DND-41 (cell line): ENCODE measurements around the gene SEPHS1.

Source experiments
- EZH2 ChIP-seq: IDR thresholded peaks from 3 replicates; pipeline ENCODE4 v1.6.1; 2012; ENCODE audit warnings: borderline replicate concordance, low read depth, mild to moderate bottlenecking, moderate library complexity, low read length, inconsistent platforms; ENCODE audit not compliant: severe bottlenecking
- TF ChIP-seq, protein P1 (sequence below): IDR thresholded peaks from 2 replicates; pipeline ENCODE4 v1.5.1; 2012; ENCODE audit warnings: borderline replicate concordance, low read length, moderate library complexity, mild to moderate bottlenecking; ENCODE audit not compliant: poor library complexity, severe bottlenecking; ENCODE audit errors: extremely low read depth

DNA sequence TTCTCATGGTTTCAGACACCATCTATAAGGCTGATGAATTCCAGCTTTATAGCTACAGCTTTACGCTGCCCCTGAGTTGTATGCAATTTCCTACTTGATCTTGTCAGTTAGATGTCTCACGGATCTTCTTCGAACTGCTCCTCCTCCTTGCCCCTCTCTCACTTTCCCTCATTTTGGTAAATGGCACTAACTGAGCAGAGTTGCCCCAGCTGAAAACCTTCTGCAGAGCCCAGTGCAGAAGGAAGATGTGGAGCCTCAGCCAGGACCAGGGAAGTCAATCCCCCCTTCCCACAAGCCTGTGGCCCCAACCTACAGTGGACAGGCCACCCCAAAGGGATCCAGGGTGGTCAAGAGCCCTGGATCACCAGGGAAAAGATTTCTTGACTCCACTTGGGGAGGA, 49.0 kb upstream of the SEPHS1 start:
- TF ChIP-seq, protein P1, sequence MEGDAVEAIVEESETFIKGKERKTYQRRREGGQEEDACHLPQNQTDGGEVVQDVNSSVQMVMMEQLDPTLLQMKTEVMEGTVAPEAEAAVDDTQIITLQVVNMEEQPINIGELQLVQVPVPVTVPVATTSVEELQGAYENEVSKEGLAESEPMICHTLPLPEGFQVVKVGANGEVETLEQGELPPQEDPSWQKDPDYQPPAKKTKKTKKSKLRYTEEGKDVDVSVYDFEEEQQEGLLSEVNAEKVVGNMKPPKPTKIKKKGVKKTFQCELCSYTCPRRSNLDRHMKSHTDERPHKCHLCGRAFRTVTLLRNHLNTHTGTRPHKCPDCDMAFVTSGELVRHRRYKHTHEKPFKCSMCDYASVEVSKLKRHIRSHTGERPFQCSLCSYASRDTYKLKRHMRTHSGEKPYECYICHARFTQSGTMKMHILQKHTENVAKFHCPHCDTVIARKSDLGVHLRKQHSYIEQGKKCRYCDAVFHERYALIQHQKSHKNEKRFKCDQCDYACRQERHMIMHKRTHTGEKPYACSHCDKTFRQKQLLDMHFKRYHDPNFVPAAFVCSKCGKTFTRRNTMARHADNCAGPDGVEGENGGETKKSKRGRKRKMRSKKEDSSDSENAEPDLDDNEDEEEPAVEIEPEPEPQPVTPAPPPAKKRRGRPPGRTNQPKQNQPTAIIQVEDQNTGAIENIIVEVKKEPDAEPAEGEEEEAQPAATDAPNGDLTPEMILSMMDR: no peak
- no peak for TF ChIP-seq EZH2
